ENCODE data around the gene RSPO1.

Gene RSPO1

GRCh38 chr1:37676281-37677142, 41.8 kb upstream of the RSPO1 start:
- ChIA-PET CTCF (interaction anchor here (0.9 to 14.9 kb wide), 9 partner anchors 10 to 201 kb away, joined by 3 to 359 read pairs (median 4); partner anchors contain the start of genes GNL2 and ZC3H12A), POLR2A (no interaction called here)
- DNase-seq (ENCODE audit: extremely low spot score) = peak; percentile 67
- TF ChIP-seq CTCF (IDR thresholded peaks at IDR 0.05; ENCODE audit: control extremely low read depth, extremely low read depth, low read depth, missing control alignments) = no peak

- no peak for DNase-seq (ENCODE audit: extremely low spot score)
- no peak for TF ChIP-seq CTCF (IDR thresholded peaks at IDR 0.05; ENCODE audit: control extremely low read depth, extremely low read depth, low read depth, missing control alignments)
- ChIA-PET CTCF (interaction anchor here (1.0 to 14.9 kb wide), 4 partner anchors 8 to 187 kb away, joined by 5 to 359 read pairs (median 6); partner anchors contain the start of gene GNL2), POLR2A (no interaction called here)
Measured at GRCh38 chr1:37673920-37674319, 39.2 kb upstream of the RSPO1 start.

GRCh38 chr1:37672136-37672870, 37.6 kb upstream of the RSPO1 start:
- CTCF ChIA-PET = interaction anchor here (0.6 to 1.8 kb wide), 3 partner anchors 9 to 69 kb away, joined by 4 to 9 read pairs (median 4); no protein-coding TSS in a partner anchor
- TF ChIP-seq CTCF (IDR thresholded peaks at IDR 0.05; ENCODE audit: control extremely low read depth, extremely low read depth, low read depth, missing control alignments) = no peak
- POLR2A ChIA-PET = interaction anchor here (0.6 kb wide), 1 partner anchor 165 kb away, joined by 3 read pairs; no protein-coding TSS in a partner anchor
- DNase-seq (ENCODE audit: extremely low spot score) = no peak

- TF ChIP-seq CTCF (IDR thresholded peaks at IDR 0.05; ENCODE audit: control extremely low read depth, extremely low read depth, low read depth, missing control alignments) = no peak
- ChIA-PET POLR2A (no interaction called here), CTCF (interaction anchor here (1.8 kb wide), 1 partner anchor 11 kb away, joined by 9 read pairs; no protein-coding TSS in a partner anchor)
- no peak for DNase-seq (ENCODE audit: extremely low spot score)
Measured at GRCh38 chr1:37671261-37671660, 36.6 kb upstream of the RSPO1 start.

GRCh38 chr1:37670133-37670532, 35.4 kb upstream of the RSPO1 start:
- DNase-seq (ENCODE audit: extremely low spot score) = no peak
- ChIA-PET CTCF (no interaction called here), POLR2A (no interaction called here)
- no peak for TF ChIP-seq CTCF (IDR thresholded peaks at IDR 0.05; ENCODE audit: control extremely low read depth, extremely low read depth, low read depth, missing control alignments)

GRCh38 chr1:37667023-37667671, 32.5 kb upstream of the RSPO1 start:
- DNase-seq (ENCODE audit: extremely low spot score) = no peak
- ChIA-PET POLR2A (no interaction called here), CTCF (interaction anchor here (0.9 to 1.8 kb wide), 3 partner anchors 13 to 65 kb away, joined by 3 to 8 read pairs (median 5); no protein-coding TSS in a partner anchor)
- TF ChIP-seq CTCF (IDR thresholded peaks at IDR 0.05; ENCODE audit: control extremely low read depth, extremely low read depth, low read depth, missing control alignments) = no peak
